IPS DF 6.9 (cell line): ENCODE results near the gene HOXA10.

Source experiments
- DNase-seq: peaks from one replicate; pipeline ENCODE4 v3.0.0-alpha.2; 2013; ENCODE audit warnings: low read depth, low spot score
- H3K27ac ChIP-seq: one replicate; pipeline ENCODE4 v1.5.1; 2013; ENCODE audit warnings: low read length, control low read depth
- H3K27me3 ChIP-seq: 2 replicates; pipeline ENCODE4 v1.6.1; 2013; ENCODE audit warnings: mild to moderate bottlenecking, low read length; ENCODE audit not compliant: control insufficient read depth, insufficient read depth
- H3K36me3 ChIP-seq: 2 replicates; pipeline ENCODE4 v1.6.1; 2013; ENCODE audit warnings: low read length; ENCODE audit not compliant: control insufficient read depth, insufficient read depth
- H3K4me1 ChIP-seq: 2 replicates; pipeline ENCODE4 v1.6.1; 2013; ENCODE audit warnings: low read length; ENCODE audit not compliant: control insufficient read depth, insufficient read depth
- H3K4me3 ChIP-seq: 2 replicates; pipeline ENCODE4 v1.5.1; 2013; ENCODE audit warnings: mild to moderate bottlenecking, low read length
- H3K9me3 ChIP-seq: 2 replicates; pipeline ENCODE4 v1.6.1; 2013; ENCODE audit warnings: low read length, inconsistent platforms; ENCODE audit not compliant: control insufficient read depth, insufficient read depth
- WGBS: extraction: QIAGEN DNeasy Blood & Tissue Kit; methylation state at CpG from one replicate; pipeline ENCODE4 v1.1.7; 2013; ENCODE audit warnings: mixed read lengths, missing lambda C conversion rate; ENCODE audit not compliant: insufficient read length, insufficient coverage; 5-methylcytosine and 5-hydroxymethylcytosine counted together

Gene HOXA10

GRCh38 chr7:27173956-27174873 lies at the start of gene HOXA10:
HOXA10 (minus strand) TSS chr7:27174320; CDS start chr7:27174306, 14 bp downstream.
- H3K27ac ChIP-seq, result no peak within 1 kb of the TSS
- H3K4me1 ChIP-seq, result peaks cover 4% of the 10 kb centered on the region; the same call in 1 of the 2 replicates
- H3K9me3 ChIP-seq, result no peaks in the 10 kb centered on the region
- H3K36me3 ChIP-seq, result no peaks in the 10 kb centered on the region
- DNase-seq, result no peak
- WGBS, result no CpG with 5 or more reads among the region's 82 CpGs
- peaks cover 92% of the 10 kb centered on the region for H3K27me3 ChIP-seq
- H3K4me3 ChIP-seq, result no peak within 1 kb of the TSS; the same call in 1 of the 2 replicates

DNA sequence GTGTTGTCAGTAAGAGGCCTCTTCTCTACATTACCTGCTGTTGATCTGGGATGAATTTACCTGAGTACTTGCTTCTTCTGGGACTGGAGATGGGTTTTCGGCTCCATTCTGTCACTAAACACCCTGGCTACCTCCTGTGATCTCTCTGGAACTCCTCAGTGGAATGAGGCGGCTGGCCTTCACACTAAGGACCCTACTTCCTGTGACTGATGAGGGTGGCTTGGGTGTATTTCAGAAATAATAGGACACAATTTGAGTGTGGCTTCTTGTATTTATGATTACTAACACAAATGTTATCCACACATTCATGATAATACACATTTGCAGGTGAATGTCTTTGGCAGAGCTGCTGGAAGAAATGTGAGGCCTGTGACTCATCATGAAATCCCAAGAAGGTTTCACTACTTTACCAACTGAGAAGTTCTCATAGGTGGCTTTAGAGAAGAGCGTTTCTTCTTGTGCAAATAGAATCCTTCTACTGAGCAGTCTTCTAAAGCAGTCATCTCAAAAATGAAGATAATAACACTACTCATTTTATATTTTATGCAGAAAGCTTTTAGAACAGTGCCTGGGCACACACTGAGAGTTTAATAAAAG lies 47.2 kb upstream of the HOXA10 start:
- Histone ChIP-seq H3K27me3 (peaks cover 63% of the 10 kb centered on the region), H3K4me3 (no peak overlapping the region), H3K27ac (no peak overlapping the region), H3K4me1 (no peaks in the 10 kb centered on the region; the same call in 1 of the 2 replicates), H3K9me3 (no peaks in the 10 kb centered on the region), H3K36me3 (no peaks in the 10 kb centered on the region)
- WGBS, result no CpG with 5 or more reads among the region's 3 CpGs
- no peak for DNase-seq

DNA sequence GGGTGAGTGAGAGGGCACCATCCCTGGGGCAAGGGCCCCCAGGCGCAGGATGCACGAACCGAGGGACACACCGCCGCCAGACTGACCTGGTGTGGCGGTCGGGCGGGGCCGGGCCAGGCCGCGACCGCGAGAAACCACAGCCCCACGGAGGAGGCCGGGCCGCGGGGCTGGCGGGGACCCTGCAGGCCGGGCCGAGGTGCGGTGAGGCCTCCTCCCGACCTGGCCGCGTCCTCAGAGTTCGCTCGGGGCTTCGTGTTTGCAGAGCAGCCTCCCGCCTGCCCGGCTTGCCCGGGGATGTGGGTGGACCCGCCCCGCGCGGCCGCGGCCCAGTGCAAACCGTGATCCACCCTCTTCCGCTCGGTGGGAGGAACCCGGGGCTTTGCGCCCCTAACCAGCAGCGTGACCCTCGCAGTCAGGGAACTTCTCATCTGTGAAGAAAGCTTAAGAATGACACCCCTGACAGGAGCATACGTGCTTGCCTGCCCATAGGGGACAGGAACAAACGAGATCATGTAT lies 46.4 kb upstream of the HOXA10 start:
- no CpG with 5 or more reads among the region's 45 CpGs for WGBS
- H3K4me3 ChIP-seq, result no peak overlapping the region
- H3K36me3 ChIP-seq, result no peaks in the 10 kb centered on the region
- H3K4me1 ChIP-seq, result no peaks in the 10 kb centered on the region; the same call in 1 of the 2 replicates
- no peak overlapping the region for H3K27ac ChIP-seq
- no peak for DNase-seq
- H3K27me3 ChIP-seq, result peaks cover 63% of the 10 kb centered on the region
- no peaks in the 10 kb centered on the region for H3K9me3 ChIP-seq

GRCh38 chr7:27219821-27220220 lies 45.7 kb upstream of the HOXA10 start:
- no CpG with 5 or more reads among the region's 4 CpGs for WGBS
- peaks cover 63% of the 10 kb centered on the region for H3K27me3 ChIP-seq

DNA sequence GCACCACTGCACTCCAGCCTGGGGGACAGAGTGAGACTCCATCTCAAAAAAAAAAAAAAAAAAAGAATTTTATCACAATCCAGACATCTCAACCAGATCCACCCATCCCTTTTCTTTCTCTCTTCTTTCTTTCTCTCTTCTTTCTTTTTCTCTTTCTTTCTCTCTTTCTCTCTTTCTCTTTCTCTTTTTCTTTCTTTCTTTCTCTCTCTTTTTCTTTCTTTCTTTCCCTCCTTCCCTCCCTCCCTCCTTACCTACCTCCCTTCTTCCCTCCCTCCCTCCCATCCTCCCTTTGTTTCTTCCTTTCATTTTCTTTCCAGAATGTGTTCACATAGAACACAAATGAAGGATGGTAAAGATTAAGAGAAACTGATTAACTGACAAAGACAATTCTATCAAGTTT lies 43.8 kb upstream of the HOXA10 start:
- Histone ChIP-seq H3K27me3 (peaks cover 78% of the 10 kb centered on the region), H3K9me3 (no peaks in the 10 kb centered on the region), H3K4me3 (no peak overlapping the region), H3K36me3 (no peaks in the 10 kb centered on the region), H3K27ac (no peak overlapping the region), H3K4me1 (peaks cover 3% of the 10 kb centered on the region; the same call in 1 of the 2 replicates)
- DNase-seq, result no peak

More at GRCh38 chr7:27219821-27220220, 45.7 kb upstream of the HOXA10 start:
- DNase-seq, result no peak
- no peaks in the 10 kb centered on the region for H3K9me3 ChIP-seq
- H3K4me1 ChIP-seq, result no peaks in the 10 kb centered on the region
- no peak overlapping the region for H3K4me3 ChIP-seq
- no peak overlapping the region for H3K27ac ChIP-seq
- H3K36me3 ChIP-seq, result no peaks in the 10 kb centered on the region

- H3K27ac ChIP-seq, result no peak overlapping the region
- H3K9me3 ChIP-seq, result no peaks in the 10 kb centered on the region
- DNase-seq, result no peak
- no peak overlapping the region for H3K4me3 ChIP-seq
- WGBS, result no CpG with 5 or more reads among the region's 2 CpGs
- H3K4me1 ChIP-seq, result peaks cover 3% of the 10 kb centered on the region; the same call in 1 of the 2 replicates
- H3K36me3 ChIP-seq, result no peaks in the 10 kb centered on the region
- peaks cover 85% of the 10 kb centered on the region for H3K27me3 ChIP-seq
These were observed 41.2 kb upstream of the HOXA10 start for GRCh38 chr7:27215356-27215755.

GRCh38 chr7:27214239-27214950 lies 40.3 kb upstream of the HOXA10 start:
- Histone ChIP-seq H3K4me1 (peaks cover 3% of the 10 kb centered on the region; the same call in 1 of the 2 replicates), H3K4me3 (no peak overlapping the region), H3K27ac (no peak overlapping the region), H3K36me3 (no peaks in the 10 kb centered on the region), H3K9me3 (no peaks in the 10 kb centered on the region), H3K27me3 (peaks cover 85% of the 10 kb centered on the region)
- DNase-seq, result no peak
- no CpG with 5 or more reads among the region's 8 CpGs for WGBS

DNA sequence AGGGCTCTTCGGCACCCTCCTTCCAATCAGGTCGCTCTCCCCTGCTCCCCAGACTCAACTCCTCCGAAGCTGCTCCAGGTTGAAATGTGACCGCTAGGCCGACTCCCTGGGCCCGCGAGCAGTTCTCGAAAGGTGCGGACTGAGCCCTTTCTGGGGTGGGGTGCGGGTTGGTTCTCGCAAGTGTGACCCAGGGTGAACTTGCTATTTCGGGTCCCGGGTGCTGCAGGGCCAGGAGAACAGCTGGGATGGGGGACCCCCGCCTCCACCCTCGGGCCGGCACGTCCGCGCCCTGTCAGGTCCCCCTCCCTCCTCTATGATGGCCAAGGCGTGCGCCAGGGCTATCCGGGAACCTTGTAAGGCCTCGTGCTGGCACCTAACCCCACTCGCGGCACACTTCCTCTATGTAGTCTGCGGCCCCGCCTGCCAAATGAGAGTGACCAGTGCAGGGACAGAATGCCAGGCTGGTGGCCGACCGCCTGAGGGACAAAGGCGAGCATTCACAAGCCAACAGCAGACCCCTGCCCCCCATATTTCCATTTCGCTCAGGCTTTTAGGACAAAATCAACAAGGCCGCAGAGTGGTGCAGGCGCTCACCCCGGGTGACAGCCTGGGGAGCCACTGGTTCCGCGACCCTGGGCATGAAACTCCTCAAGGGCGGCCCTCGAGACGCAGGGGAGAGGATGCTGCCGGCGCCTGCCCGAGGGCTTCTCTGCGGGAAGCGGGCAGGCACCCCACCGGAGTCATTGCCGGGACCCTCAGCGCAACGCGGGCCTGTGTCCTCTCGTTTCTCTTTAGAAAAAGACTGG lies 39.5 kb upstream of the HOXA10 start:
- no peaks in the 10 kb centered on the region for H3K9me3 ChIP-seq
- H3K27me3 ChIP-seq, result peaks cover 88% of the 10 kb centered on the region
- no peak overlapping the region for H3K4me3 ChIP-seq
- no CpG with 5 or more reads among the region's 50 CpGs for WGBS
- peaks cover 3% of the 10 kb centered on the region; the same call in 1 of the 2 replicates for H3K4me1 ChIP-seq
- H3K27ac ChIP-seq, result no peak overlapping the region
- H3K36me3 ChIP-seq, result no peaks in the 10 kb centered on the region
- no peak for DNase-seq

DNA sequence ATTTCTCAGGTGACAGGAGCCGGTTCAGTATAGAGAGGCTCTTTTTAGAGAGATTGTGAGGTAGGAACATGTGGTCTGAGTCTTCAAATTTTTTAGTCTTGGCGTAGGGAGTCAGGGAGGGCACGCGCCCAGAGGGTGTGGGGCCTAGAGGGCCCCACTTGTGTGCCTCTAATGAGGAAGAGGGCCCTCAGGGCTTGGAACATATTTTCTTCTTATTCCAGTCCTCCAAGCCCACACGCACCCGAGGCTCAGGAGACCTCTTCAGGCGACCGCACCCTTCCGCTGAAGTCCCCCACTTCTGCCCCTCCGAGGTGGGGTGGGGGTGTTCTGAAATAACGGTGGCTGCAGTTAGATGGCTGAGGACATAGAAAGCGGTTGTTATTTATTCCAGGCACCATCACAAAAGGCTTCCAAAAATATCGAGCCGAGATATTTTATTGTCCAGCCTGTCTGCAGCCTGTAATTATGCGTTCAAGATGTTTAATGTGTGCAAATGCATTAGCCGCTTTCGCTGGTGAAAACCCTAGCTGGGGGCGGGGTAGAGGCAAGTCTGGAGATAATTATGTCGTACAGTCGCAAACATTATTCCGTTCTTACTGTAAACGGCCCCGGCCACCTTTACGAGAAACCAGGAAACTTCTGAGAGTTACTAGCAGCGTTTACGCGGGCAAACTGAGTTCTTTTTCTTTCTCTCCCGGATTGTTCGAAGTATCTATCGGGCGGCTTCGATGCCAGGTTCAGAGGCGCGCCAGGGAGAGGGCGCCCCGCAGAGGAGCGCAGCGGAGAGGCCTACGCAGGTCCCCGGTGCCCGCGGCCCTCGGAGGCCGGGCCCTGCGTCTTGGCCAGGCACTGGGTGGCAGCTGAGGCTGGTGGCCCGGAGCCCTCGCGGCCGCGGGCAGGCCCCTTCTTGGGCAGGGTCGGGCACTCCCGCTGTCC lies 38.6 kb upstream of the HOXA10 start:
- H3K27me3 ChIP-seq, result peaks cover 96% of the 10 kb centered on the region
- H3K9me3 ChIP-seq, result no peaks in the 10 kb centered on the region
- no CpG with 5 or more reads among the region's 52 CpGs for WGBS
- no peaks in the 10 kb centered on the region for H3K36me3 ChIP-seq
- no peak overlapping the region for H3K27ac ChIP-seq
- H3K4me3 ChIP-seq, result no peak overlapping the region
- H3K4me1 ChIP-seq, result peaks cover 3% of the 10 kb centered on the region; the same call in 1 of the 2 replicates
- no peak for DNase-seq
